HG02678 (cell line): ENCODE data around the gene ABHD15.
A peak's percentile ranks its signal among the peaks of the same experiment; 100 is the strongest.

Experiments used
- ATAC-seq: cut with Tn5 transposase; IDR thresholded peaks from one replicate; pipeline ENCODE4 v1.9.1; 2021; ENCODE audit warnings: mild to moderate bottlenecking, moderate library complexity; ENCODE audit not compliant: unreplicated experiment

The ABHD15 gene

DNA sequence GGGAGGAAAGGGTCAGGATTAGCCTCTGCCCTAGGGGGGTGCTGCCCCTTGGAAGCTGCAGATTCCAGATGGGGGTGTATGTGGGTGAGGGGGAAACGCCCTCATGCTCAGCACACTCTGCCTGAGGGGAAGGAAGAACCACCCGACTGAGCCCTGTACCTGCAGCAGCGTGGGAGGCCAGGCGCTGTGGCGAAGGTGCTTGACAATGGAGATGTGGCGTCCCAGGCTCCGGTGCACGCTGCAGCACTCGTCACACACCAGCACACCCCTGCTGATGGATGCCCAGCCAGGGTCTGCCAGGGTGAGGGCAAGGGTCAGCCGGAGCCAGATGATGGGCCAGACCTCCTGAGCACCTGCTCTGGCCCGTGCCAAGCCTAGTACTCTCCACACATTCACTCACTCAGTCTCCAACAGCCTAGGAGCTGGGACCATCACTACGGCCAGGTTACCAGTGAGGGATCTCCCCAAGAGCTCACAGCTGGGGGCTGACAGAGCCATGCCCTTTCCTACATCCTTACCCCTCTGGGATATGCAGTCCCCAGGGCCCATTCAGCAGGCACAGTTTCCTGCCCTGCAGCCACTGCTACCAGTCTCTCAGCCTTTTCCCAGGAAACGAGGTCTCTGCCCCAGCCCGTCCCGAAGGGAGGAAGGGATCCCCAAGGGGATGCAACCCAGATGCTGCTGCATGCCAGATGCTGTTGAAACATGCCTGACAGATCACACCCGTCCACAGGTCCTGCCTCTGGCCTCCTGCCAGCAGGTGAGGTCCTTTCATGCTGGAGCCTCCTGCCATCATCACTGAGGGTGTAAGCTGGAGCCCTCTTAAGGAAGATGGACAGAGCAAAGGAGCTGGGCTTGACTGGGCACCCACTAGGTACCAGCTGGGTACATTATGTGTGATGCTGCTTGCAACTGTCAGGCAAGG is 16.7 kb upstream of the ABHD15 start:
- no peak for ATAC-seq

DNA sequence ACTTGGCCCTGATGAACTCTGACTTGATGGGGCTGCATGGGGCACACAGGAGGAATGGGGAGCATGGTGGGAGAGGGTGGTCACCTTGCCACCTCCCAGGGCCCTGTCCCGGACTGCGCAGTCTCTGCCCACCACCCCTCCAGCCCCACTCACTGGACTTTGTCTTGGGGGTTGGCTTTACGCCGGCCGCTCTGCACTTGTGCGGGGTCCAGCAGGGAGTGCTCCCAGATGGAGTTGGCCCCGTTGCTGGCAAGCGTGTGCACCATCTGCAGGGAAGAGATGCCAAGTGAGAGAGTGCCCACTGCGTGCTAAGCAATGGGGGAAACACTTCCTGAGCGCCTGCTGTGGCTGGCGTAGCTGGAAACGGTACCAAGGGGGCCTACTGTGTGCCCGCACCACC is 15.9 kb upstream of the ABHD15 start:
- ATAC-seq = no peak

DNA sequence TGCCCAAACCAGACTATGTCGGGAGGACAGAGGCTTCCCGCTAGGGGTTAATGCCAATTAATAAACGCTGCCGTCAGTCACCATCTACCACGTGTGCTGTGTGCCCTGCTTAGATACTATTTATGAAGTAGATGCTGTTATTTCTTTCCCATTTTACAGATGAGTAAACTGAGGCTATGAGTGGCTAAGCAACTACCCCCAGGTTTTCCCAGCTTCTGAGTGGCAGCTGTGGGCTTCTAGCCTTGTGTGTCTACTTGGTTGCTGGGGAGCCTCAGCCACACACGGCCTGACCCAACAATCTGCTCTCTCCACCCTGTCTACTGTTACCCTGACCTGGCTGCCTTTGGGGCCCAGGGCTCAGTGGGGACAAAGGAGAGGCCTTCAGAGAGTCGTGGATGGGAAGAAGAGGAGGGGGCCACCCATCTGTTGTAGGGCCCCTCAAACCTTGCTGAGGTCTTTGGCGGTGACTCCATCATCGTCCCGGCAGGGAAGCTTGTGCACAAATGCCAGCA is 15.5 kb upstream of the ABHD15 start:
- no peak for ATAC-seq

DNA sequence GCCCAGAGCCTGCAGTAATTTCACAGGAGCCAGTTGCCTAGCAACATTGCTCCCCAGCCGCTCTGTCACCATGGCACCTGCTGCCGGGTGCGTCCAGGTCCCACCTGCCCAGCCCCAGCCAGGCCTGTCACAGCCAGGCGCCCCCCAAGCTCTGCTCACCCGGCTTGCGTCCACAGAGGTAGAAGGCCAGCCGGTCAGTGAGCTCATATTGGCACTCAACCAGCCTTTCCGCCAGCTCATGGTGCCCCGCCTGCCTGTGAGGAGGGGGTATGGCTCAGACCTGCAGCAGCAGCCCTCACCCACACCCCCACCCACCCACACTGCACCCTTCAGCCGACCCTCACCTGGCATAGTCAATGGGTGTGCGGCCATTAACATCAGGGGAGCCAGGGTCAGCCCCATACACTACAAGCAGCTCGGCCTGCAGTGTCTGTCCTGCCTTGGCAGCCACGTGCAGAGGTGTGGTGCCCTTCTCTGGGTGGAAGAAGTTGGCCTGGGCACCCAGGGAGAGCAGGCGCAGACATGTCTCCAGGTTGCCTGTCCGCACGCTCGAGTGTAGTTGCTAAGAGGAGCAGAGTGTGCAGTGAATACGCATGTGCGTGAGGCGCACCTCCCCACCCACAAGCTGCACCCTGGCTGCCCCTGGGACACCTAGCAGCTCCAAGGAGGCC is 14.9 kb upstream of the ABHD15 start:
- no peak for ATAC-seq

DNA sequence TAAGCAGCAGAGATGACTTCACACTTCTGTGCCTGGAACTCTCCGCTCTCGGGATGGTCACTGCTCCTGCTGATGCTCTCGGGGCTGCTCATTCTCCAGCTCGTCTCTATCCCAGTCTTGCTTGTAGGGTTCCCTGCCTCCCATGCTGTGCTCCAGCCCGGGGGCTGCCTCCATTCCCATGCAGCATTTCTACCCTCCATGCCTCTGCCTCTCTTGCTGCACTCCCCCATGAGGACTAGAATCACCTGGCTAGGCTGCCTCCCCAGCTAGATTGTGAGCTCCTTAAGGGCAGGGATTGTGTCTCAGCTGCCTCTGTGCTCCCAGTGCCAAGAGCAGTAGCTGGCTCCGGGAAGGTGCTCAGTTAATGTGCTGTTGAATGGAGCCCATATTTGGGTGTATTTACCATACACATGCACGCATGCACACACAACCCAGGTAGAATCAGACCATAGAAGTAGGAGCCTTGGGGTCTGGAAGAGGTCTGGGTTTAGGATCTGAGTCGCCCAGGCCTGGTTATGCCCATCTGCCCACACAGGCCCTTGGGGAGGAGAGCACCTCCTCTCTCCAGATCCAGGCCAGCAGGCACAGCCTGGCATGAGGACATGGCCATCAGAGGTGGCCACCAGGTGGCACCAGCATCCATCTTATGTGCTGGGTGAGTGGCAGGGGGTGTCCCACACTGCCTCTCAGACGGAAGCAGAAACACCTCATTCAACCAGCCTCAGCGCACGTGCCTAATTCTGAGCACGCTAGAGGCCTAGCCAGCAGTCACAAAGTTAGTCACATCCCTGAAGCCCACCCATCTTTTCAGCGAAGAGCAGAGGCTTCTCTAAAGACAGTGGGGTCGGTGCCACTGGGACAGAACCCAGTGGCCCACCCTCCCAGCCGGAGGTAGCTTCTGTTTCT is 13.3 kb upstream of the ABHD15 start:
- ATAC-seq = peak; percentile 88

DNA sequence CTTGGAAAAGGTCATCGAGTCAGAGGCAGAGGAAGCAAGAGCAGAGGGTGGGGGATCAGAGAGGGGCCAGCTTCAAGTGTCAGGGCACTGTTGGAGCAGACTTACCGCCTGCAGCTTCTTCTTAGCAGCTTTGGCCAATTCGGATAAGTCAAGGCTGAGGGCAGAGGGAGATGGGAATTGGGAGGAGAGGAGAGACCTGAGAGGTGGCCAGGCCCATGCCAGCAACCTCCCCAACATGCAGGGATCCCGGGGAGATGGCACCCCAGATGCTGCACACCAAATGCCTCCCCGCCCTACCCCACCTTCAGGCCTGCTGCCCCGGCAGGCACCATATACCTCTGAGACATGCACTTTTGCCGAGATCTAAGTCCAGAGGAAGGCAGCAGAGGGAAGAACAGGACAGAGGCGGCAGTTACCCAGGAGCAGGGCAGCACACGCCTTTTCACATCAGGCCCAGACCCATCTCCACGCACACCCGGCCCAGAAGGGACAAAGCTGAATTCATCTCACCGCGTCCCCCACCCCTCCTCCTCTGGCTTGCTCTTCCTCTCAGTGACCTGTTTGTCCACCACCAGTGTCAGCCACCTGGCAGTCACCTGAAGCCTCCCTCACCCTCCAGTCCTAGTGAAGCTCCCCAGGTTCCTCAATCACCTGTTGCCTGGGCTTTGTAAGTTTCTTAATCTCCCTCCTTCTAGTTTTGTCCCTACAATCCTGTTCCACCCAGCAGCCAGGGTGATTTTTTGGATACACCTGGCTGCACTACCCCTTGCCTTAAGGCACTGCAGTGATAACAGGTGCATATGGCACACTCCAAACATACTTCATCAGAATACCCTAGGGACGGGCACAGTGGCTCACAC is 12.0 kb upstream of the ABHD15 start:
- no peak for ATAC-seq

DNA sequence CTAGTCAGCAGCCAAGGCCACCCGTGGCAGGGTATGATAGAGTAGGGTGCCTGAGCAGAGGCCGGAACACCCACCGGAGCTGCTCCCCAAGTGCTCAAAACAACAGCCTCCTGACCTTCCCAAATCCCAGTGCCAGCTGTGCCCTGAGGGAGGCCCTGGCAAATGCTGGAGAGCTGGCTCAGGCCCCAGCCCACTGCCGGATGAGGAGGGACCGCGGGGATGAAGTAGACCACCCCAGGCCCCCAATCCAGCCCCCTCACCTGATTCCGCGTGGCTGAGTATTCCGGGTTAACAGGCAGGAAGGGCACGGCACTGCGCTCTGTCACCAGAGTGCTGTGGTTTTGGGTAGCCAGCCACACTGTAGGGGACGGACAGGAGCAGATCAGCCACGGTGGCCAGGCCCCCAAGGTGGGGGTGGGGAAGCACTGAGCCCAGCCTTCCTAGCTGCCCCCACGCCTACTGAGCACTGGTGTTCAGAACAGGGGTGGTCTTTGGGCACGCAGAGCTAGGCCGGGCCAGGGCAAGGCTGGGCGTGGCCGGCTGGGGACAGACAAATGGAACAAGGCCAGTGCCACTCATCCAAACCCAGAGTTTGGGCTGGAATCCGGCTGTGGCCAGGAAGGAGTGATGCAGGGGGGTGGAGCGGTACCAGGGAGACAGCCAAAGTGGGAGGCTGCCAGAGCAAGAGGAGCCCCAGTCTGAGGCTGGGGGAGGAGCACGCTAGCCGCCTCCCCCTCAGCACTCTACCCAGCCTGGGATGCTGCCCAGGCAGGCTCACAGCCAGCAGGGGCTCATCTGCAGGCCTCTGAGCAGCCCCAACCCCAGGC is 10.8 kb upstream of the ABHD15 start:
- ATAC-seq = no peak

DNA sequence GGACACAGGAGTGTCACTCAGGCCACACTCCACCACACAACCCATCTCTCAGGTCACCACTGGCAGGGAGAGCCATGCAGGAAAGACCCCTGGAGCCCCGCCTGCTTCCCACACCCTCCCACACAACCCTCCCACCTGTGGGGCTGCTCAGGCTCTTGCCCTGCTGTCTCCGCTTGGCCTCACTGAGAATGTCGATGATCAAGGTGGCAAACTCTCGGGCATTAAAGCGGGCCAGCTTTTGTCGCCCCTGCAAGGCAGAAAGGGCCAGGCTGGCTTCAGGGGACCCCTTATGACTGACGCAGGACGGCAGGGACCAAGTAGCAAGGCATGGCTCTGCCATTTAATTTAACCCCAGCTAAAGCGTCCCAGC is 10.1 kb upstream of the ABHD15 start:
- no peak for ATAC-seq

DNA sequence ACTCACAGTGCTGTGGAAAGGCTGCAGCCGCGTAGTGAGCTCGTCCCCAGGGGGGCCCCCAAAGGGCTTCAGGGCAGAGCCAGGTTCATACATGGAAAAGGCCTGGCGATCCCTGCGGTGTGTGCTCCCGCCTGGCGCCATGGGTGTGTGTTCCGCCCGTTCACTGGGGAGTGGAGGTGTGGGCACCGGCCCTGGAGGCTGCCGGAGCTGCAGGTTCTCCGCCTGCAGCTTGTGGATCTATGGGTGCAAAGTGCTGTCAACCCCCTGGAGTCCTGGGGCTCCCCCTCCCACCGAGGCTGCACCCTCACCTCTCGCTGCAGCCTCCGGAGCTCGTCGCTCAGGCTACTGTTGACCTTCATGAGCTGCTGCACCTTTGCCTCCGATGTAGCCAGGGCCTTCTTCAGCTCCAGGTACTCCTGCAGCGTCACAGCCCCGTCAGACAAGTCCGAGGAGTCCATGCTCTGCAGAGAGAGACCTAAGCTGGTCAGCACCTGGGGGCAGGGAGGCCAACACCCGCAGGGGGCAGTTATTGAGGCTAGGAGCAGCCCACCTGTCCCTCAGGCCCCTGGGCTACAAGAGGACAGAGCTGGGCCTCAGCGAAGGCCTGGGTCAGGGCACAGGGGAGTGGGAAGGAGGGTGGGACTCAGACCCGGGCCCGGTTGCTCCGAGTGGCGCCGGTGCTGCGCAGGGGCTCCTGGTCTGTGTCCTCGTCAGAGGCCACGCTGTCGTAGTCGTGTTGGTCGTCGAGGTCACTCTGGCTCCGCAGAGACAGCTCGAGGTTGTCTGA is 9.6 kb upstream of the ABHD15 start:
- no peak for ATAC-seq

DNA sequence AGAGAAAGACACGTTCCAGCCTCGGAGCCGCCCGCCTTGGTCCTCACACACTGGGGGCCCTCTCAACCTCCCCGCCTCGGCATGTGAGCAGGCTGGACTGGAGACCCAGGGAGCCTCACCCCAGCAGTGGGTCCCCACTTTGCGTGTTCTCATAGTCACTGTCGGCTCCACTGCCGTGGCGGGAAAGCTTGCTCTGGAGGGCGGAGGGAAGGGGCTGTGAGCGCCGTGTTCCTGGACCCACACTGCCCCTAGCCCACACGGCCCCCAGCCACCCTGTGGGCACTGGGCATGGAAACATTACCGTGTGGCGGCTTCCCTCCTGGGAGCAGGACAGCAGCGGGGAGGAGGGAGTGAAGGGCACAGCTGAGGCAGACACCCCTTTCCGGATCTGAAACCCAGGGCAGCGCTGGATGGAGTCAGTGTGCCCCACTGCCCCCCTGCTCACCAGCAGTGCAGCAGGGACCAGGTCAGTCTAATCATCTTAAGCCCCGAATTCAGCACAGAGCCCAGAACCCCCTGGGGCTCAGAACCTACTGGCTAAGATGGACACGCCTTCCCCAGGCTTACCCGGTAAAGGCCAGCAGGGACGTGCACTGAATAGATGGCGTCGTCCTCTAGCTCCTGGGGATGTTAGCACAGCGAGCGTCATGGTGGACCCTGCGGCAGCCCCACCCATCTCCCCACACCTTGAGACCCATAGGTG is 8.8 kb upstream of the ABHD15 start:
- ATAC-seq = no peak

DNA sequence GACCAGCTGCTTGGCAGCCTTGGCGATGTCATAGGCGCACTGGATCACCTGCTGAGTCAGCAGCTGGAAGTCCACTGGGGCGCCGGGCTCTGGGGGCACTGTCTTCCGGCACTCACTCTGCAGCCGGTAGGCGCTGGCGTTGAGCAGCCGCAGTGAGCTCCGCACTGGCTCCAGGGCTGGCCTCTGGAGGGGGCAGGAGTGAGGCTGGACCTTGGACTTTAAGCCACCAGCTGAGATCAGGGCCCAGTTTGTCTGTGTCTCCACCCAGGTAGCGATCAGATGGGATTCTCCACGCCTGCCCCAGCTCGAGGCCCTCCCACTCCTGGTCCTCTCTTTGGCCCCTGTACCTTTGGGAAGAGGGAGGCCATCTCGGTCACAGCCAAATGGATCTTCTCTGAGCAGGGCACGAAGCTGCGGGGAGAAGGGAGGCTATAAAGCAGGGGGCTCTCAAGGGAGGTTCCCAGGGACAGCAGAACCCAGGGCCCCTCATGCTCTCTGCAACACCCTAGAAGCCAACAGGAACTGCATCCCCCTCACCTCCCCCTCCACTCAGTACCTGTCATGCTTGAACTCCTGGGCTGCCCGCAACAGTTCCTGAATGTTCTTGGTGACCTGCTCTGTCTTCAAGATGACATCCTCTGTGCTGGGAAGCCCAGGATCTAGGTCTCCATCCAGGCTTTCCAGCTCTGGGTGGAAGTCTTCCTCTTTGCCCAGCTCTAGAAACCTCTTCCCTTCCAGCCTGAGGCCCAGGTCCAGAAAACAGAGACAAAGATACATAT is 8.1 kb upstream of the ABHD15 start:
- no peak for ATAC-seq

DNA sequence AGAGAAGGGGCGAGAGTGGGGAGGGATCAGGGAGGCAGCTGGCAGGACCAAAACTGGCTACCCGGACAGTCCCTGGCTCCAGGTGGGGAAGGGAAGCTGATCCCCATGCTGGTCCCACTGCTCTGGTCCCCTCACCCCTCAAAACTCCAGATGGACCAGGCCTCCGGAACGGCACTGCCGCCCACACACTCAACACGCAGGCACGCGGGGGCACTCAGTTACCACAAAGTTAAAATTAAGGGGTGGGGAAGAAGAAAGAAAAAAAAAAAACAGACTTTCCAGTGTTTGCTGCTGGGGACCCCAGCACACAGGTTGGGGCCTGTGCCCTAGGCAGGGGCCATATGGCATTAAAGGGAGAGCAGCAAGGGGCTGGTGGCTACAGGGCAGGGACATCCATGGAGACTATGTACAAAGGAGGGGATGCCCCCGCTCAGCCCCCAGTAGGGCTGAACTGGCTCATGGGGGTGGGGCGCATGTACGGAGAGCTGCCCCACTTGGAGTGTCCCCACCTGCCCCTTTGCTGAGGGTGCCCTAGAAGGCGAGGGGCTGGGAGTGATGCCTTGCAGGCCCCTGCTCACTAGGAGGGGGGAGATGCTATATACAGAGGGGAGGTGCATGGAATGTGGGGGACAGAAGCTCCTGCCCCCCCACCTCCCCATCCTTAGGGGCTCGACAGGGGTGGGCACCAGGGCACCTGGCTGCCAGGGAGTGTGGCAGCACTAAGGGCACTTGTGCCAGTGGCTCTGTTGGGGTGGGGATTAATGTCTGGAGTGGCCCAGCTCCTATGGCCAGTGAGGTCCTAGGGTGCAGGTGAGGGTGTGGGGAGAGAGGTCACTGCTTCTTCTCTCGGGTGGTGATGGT is 7.3 kb upstream of the ABHD15 start:
- no peak for ATAC-seq

DNA sequence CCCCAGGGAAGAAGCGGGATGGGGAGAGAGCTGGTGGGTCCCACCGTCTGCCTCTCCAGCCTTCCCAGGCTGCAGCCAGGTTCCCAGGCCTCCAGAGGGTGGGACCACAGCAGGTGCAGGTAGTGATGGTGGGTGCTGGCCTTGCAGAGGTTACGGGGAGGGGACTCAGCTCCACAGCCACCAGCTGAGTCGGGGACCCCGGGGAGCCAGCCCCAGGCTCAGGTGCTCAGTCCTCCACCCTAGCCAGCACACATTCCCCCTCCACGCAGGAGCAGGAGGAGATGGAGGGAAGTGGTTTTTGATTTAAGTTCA is 6.7 kb upstream of the ABHD15 start:
- ATAC-seq = no peak

DNA sequence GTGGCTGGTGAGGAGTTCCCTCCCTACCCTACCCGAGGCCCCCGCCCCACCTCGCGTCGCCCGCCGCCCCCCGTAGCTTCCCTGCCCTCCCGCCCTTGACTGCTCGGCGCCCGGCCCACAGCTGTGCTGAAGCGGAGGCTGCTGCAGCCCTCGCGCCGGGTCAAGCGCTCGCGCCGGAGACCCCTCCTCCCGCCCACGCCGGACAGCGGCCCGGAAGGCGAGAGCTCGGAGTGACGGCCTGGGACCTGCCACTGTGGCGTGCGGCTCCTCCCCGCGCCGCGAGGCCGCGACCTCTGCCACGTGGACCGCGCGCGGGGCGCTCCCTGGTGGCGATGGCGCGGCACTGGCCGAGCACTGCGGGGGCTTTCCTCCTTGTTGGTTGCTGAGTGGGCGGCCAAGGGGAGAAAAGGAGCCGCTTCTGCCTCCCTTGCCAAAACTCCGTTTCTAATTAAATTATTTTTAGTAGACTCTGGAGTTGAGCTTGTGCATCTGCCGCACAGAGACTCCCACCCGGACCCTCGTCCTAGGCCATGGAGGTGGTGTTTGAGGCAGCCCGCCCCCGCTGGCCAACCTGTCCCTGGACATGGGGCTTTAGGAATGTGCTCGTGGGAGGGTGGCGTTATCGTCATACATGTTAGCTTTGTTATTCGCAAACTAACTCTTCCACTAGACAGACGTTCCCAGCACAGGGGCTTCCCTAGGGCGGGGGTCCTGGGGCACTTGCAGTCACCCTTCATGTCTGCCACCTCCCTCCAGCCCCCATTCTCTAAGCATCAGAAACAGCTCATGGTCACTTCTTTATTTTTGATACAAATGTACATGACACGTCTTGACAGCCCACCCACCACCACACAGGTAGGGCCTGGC is 6.1 kb upstream of the ABHD15 start:
- ATAC-seq = no peak

DNA sequence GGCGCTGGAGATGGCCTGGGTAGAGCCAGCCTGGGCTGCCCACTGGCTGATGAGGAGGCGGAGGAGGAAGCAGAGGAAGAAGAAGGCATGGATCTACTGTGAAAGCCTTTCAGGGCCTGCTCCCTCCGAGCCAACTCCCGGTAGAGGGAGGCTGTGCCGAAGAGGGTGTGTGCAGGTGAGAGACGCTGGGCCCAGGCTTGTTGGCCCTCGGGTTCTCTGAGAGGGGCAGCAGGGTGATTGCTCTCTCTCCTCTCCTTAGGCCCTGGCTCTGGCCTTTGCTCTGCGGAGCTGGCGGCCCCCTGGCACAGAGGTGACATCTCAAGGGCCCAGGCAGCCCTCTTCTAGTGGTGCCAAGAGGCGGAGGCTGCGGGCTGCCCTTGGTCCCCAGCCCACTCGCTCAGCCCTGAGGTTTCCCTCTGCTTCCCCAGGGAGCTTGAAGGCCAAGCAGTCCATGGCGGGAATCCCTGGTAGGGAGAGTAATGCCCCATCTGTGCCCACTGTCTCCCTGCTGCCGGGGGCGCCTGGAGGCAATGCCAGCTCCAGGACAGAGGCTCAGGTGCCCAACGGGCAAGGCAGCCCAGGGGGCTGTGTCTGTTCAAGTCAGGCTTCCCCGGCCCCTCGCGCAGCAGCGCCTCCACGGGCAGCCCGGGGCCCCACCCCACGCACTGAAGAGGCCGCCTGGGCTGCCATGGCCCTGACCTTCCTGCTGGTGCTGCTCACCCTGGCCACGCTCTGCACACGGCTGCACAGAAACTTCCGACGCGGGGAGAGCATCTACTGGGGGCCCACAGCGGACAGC is 5.2 kb upstream of the ABHD15 start:
- ATAC-seq = no peak
